Forelimb muscle (tissue), 1 donor: ENCODE measurements around the gene WASL. TPM values are rescaled to one million over a fixed set of nuclear protein-coding genes. Genes with fewer than 3 reads are reported as not detected.
A peak's percentile ranks its signal among the peaks of the same experiment; 100 is the strongest.

Experiments
- DNase-seq: peaks from one replicate; pipeline ENCODE4 v3.0.0-alpha.2; 2013; ENCODE audit warnings: low read depth
- polyA plus RNA-seq: library from polyadenylated mRNA; unstranded; fragments of 120-200 nt; gene quantifications from one replicate; pipeline ENCODE4 v1.2.1, GENCODE V29; 2013; ENCODE audit not compliant: insufficient read length

Gene WASL
- polyA plus RNA-seq, 1 donor: 29.9 TPM

DNA sequence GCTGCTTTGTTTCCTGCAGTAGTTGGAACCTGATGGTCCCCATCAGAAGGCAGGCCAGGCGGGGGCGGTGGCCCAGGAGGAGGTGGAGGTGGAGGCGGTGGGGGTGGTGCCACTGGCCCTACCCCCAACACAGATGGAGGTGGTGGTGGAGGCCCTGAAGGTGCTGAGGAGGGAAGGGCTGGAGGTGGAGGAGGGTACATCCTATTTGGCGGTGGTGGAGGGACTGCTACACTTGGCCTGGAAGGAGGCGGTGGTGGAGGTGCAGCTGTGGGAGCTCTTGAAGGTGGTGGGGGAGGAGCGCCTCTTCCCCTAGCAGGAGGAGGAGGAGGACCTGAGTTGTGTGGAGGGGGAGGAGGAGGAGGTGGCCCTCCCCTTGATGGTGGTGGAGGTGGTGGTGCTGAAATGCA is 56.3 kb downstream of the WASL start:
- DNase-seq: no peak

DNA sequence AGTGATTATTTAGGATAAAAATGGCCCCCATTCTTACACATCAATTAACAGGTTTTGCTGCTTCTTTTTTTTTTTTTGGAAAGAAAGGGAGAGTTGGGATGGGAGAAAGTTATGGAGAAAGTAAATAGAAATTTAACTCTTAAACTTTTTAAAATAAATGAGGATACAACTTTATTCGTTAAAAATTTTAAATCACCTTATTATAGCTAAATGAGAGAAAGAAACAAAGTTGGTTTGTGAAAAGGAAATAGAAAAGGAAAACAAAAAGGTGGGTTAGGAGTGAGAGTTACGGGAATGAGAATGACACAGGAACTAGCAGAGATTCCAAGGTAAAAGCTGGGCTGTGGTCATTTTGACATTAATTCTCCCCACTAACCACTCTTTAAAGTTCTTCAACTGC is 58.3 kb downstream of the WASL start:
- no peak for DNase-seq

DNA sequence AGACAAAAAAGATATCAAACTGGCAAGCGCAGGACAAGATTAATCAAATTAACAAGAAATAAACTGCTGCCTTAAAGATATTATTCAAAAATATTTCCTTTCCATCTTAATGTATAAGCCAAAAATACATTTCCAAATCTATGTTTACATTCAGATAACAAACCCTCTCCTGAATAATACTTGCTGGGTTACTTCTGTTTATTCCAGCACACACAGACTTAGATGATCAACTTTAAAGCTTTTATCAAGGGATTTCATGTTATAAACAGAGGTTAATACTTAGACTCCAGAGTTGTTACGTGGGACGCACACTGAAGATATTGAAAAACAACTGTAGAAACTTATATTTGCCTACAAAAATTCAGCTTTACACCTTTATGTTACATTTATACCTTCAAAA is 59.6 kb downstream of the WASL start:
- no peak for DNase-seq

DNA sequence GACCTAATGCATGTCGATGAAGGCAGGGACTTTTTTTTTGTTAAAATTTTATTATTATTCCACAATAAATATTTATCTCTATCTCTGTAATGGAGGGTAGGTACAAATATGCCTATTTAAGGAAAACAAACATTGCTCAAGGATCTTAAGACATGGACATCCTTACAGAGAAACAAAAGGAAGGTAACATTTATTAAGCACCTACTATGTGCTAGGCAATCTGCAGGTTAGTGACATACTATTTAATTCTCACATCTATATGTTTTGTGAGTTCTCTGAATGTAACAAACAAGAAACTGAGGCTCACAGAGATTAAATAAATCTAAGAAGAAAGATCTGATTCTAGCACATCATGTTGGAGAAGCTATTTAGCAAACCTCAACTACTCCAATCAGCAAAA is 61.1 kb downstream of the WASL start:
- no peak for DNase-seq

DNA sequence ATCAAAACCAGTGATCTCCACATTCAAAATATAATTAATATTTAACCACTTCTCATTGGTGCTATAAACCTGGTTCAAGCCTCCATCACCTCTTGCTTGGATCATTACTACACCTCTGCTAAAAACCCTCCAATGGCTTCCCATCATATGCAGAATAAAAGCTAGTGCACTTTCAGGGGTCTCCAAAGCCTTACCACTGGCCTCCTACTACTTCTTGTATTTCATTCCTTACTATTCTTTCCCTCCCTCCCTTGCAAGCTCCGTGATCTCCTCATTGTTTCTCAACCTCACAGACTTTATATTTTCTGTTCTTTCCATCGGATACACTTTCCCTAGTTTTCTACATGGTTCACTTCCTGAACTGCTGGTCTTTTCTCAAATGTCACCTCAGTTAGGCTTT is 61.6 kb downstream of the WASL start:
- DNase-seq: no peak

DNA sequence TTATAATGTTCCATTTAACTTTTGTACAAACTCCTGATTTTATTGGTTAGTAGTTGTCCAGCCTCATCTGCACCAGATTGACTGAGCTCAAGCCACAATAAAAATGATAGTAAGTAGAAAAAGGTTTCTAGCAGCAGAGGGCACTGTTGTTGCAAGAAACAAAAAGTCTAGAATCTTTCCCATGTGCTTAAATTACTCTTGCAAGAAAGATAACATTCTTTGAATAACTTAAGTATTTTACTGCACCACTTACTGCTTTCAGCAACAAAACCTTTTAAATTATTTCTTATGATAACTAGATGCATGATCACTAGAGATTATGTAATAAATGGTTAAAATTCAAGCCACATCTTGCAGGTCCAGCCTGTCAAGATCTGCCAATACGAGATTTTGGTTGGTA is 66.1 kb downstream of the WASL start:
- DNase-seq: peak; percentile 24

DNA sequence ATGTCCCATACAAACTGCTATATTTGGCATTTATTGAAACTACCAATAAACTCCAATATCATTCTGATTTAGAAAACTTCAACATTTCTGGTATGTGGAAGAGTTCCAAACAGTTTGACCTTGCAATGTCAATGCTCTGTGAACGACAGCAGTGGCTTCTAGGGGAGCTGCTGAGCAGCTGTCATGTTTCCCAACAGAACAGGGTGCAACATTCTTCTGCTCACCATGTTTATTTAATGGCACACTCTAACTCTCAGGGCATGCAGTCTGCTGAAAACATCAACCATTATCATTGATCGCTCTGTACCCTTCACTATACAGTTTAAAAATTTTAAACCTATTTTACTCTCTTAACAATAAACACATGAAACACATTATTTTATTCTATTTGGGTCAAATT is 67.2 kb downstream of the WASL start:
- DNase-seq: no peak

DNA sequence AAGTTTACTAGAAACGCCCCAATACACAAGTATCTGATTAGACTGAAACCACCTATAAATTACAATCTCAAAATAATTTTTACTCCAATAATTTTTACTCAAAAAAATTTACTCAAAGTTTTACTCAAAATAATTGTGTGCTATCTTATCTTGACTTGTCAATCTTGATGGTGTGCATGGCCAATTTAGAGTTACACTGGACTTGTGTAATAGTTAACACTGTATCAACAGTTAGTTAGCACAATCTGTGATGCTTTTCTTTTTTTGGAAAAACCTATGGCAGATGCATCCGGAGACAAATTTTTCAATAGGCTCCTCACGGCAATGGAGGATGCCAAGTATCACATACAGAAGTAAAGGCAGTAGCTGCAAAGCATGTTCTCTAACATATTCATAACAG is 68.2 kb downstream of the WASL start:
- DNase-seq: no peak

DNA sequence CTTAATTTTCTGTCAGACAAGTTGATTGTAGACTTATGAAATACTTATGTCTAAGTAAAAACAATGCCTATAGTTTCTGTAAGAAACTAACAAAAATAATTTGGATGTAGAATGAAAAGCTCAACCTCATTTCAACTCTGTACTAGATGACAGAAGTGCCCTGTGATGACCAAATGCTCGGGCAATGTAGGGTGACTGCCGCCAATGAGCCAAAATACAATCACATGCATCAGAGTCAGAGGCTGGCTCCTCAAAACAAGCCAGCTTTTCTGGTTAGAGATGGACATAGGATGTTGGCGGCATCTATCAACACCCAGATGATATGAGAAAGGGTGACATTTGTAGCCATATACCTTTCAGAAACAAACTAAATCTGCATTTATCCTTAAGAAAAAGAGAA is 69.2 kb downstream of the WASL start:
- no peak for DNase-seq

DNA sequence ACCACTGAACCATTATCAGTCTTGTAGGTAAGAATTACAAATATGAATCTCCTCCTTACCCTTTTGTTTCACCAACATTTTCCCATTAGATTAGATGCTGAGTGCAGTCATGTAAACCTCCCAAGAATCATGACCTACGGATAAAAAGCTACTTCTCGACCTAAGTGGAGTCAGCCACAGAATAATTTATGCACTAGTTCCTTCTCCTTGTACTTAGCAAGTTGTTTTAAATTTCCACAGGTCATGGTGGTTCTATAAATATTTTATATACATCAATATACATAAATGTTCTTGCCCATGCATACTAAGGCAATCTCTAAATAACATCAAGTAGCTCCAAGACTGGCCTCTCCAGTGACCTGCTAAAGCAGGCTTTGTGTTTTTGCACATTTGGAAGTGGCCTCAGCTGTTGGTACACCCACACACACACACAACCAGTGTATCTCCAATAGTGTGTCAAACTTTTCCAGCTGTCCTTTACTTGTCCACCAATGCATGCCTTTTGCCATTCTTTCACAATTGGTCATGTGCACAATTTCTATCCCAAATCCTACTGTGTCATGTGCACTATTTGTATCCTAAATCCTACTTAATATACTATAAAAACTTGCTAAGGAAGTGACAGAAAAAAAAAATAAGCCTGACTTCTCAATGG is 71.6 kb downstream of the WASL start:
- DNase-seq: no peak

DNA sequence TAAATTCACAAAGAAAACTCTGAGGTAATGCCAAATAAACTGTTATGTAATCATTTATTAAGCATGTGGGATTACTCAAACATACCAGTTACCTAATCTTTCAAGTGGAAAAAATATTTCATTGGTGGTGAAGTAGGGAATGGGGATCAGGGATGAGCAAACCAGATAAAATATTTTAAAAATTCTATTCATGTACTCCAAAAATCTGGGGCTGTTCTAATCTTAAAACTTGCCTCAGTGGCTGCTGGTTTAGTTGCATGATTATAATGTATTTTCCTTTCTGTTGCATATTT is 73.7 kb downstream of the WASL start:
- no peak for DNase-seq

DNA sequence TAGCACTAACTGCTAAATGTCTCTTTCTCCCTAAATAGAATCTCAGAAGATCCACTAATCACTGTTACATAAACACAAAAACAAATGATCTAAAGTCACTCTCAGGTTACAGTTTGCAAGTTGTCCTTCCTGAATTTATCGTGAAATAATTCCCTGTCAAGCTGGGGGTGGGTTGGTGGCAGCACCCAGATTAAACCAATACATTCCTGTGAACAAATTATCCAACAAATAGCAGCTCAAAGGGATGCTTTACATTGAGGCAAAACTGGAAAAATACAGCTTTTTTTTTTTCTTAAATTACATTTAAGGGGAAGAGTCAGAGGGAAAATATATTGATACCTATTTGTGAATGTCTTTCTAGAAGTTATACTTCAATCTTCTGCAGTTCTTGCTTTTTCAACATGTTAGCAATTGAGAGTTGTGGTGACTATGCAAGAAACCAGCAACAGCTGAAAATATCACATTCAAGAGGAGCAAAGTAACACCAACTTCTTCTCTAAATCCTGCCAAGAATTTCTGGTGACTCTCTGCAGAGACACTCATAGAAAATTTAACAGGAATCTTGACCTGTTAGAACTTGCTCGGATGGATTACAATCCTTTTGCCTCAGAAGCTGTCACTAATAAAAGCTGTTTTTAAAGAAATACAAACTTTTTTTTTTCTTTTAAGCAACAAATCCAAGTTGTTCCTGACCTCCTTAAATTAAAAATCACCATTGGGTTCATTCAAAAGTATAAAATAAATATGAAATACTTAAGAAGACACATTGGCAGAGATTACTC is 74.2 kb downstream of the WASL start:
- DNase-seq: no peak

DNA sequence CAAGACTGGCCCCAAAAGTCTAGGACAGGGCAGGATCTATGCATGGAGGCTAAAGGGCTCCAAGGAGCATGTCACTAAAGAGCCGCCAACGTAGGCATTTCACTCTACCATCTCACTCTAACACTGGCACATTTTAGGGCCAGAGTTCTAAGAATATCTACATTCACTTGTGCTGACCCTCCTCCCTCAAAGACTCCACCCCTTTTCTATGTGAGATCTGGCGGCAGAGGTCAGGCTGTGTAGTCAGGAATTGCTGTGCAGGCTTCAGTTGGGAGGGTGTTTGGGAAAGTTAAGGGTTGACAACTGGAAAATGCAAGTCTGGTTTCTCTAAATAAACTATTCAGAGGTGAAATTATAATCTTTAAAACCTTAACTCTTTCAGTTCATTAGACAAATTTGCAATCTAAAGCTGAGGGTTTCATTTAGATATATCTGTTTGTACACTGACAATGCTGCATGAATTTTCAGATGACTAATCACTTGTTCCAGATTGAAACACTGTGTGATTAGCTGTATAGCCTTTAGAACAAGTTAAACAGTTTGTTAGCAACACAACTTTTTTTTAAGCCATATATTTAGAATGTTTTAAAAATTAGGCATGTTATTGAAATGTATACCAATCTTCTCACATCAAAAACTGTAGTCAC is 74.9 kb downstream of the WASL start:
- DNase-seq: no peak

DNA sequence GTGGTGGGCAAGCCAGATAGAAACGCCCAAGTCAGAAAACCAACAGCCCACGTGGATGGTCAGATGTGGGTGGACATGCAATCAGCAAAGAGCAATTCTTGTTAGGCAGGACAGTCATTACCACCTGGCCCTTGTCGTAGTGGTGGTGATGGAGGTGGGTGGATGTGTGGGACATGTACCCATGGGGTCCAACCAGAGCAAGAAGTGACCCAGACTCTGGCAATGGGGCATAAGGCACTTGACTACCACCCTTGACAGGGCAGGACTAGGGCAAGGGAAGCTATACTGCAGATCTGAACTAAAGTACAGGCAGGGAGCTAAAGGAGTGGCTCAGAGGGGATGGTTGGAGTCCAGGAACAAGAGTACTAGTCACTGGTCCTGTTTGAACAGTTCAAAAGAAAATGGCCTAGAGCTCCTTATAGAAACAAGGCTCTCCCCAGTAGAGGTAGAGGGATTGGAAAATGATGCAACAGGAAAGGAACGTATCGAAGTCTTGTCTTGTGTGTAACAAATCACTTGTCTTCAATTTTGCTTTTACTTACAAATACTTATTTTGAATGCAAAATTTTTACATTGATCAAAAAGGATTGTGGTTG is 75.6 kb downstream of the WASL start:
- DNase-seq: no peak

DNA sequence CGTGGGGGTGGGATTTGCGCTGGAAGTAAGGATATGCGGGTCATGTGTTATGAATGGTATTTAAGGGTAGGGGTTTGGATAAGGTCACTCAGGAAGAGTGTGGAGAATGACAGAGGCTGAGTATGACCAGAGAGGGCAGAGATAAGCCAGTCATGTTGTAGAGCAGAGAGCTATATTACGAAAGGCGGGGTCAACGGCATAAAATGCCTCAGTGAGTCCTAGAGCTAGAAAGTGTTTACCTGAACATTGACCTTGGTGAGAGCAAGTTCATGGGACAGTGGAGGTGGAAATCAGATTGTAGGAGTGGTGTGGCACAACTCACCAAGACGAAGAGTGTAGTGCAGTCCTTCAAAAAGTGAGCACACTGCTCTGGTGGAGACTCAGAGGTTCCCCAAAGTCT is 79.3 kb downstream of the WASL start:
- no peak for DNase-seq

DNA sequence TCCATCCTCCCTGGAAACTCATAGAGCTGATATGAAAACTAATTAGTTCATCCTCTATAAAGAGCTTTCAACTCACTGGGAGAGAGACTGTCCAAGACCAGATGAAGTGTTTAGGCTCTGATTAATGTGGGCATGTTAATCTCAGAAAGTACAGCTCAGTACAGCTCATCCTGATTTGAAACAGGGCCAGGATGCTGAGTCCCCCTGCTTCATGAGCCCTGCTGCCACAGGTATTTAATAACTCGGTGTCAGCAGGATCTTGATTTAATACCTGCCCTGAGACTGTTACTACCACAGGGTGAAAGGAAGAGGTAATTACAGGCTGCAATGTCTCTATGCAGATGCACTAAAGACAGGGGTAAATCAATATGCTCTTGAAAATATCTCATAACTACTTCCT is 82.3 kb downstream of the WASL start:
- DNase-seq: no peak

DNA sequence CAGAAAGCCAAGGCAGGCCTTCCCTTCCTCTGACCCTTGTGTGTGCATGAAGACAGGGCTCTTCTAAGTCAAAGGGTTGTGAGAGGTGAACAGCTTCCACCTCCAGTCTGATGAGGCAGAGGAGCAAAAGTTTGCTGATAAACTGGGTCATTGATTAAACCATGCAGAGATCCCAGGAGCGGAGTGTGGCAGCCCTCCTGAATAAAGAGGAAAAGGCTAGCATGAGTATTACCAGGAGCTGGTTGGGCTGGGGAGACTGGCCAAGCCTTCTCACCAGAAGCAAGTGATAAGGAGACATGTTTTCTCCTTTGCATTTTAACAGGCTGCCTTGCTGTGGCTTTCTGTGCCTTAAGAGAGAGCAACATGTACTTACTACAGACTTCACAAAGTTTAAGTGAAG is 82.9 kb downstream of the WASL start:
- no peak for DNase-seq

DNA sequence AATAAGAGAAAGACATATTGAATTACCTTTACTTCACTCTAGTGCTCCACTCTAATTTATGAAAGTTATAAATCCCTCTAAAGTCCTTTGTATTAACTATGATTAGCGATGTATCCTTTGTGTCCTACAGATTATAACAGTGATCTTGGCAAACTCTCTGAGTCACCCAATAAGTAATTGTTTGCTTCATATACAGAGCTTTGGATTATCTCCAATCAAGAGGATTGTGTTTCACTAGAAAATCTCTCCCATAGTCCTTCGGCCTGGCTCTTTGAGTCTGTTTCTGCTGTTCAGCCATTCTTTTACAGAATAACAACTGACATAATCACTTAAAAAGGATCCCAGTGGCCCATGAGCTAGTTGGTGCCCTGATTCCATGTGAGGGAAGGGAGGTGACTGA is 83.6 kb downstream of the WASL start:
- DNase-seq: no peak

DNA sequence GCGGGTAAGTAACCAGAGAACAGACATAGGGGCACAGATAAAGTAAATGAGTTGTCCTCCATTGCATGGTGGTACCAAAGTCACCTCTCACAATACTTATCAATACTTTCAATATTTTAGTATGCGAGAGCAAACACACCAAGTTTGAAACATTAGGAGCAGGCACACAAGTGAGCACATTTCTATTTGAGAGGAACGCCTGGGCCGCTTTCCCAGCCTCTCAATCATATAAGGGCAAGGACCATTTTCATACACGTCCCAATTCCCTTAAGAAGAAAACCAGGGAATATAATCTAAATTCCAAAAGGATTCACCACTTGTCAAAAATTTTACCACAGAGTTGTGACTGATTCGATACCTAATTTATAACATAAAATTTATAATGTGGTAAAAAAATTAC is 85.6 kb downstream of the WASL start:
- DNase-seq: no peak

DNA sequence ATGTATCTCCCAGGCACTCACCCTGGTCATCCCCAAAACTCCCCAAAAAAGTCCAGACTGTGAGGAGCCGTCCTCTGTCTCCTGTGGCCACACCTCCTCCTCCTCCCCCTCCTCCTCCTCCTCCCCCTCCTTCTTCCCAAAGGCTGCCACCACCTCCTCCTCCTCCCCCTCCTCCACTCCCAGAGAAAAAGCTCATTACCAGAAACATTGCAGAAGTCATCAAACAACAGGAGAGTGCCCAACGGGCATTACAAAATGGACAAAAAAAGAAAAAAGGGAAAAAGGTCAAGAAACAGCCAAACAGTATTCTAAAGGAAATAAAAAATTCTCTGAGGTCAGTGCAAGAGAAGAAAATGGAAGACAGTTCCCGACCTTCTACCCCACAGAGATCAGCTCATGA is 86.0 kb downstream of the WASL start:
- no peak for DNase-seq

DNA sequence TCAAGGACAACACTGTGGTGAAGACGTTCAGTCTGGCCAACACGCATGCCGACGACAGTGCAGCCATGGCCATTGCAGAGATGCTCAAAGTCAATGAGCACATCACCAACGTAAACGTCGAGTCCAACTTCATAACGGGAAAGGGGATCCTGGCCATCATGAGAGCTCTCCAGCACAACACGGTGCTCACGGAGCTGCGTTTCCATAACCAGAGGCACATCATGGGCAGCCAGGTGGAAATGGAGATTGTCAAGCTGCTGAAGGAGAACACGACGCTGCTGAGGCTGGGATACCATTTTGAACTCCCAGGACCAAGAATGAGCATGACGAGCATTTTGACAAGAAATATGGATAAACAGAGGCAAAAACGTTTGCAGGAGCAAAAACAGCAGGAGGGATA is 86.5 kb downstream of the WASL start:
- DNase-seq: no peak

DNA sequence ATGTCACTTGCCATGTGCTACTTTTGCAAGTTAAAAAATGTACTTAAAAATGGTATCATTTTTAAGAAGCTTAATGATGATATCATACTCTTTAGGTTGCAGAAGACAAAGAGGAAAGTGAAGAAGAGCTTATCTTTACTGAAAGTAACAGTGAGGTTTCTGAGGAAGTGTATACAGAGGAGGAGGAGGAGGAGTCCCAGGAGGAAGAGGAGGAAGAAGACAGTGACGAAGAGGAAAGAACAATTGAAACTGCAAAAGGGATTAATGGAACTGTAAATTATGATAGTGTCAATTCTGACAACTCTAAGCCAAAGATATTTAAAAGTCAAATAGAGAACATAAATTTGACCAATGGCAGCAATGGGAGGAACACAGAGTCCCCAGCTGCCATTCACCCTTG is 87.0 kb downstream of the WASL start:
- DNase-seq: no peak
